ENCODE data around the gene XIRP2.

Gene XIRP2, protein sequence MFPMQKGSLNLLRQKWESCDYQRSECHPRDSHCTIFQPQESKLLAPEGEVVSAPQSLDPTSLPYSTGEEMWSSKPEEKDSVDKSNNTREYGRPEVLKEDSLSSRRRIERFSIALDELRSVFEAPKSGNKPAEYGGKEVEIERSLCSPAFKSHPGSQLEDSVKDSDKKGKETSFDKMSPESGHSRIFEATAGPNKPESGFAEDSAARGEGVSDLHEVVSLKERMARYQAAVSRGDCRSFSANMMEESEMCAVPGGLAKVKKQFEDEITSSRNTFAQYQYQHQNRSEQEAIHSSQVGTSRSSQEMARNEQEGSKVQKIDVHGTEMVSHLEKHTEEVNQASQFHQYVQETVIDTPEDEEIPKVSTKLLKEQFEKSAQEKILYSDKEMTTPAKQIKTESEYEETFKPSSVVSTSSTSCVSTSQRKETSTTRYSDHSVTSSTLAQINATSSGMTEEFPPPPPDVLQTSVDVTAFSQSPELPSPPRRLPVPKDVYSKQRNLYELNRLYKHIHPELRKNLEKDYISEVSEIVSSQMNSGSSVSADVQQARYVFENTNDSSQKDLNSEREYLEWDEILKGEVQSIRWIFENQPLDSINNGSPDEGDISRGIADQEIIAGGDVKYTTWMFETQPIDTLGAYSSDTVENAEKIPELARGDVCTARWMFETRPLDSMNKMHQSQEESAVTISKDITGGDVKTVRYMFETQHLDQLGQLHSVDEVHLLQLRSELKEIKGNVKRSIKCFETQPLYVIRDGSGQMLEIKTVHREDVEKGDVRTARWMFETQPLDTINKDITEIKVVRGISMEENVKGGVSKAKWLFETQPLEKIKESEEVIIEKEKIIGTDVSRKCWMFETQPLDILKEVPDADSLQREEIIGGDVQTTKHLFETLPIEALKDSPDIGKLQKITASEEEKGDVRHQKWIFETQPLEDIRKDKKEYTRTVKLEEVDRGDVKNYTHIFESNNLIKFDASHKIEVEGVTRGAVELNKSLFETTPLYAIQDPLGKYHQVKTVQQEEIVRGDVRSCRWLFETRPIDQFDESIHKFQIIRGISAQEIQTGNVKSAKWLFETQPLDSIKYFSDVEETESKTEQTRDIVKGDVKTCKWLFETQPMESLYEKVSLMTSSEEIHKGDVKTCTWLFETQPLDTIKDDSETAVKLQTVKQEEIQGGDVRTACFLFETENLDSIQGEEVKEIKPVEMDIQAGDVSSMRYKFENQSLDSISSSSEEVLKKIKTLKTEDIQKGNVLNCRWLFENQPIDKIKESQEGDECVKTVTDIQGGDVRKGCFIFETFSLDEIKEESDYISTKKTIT (N-terminal part only)

GRCh38 chr2:166888180-166888579, at the start of gene XIRP2:
Gene XIRP2 (plus strand): TSS chr2:166888480. CDS start chr2:166903483, 15,003 bp downstream.
- DNase-seq (ENCODE audit: low read depth in 2 of 2, low spot score in 1 of 2): no peak

GRCh38 chr2:166841152-166841551, 47.1 kb upstream of the XIRP2 start:
- no peak for DNase-seq (ENCODE audit: low read depth in 2 of 2, low spot score in 1 of 2)

DNA sequence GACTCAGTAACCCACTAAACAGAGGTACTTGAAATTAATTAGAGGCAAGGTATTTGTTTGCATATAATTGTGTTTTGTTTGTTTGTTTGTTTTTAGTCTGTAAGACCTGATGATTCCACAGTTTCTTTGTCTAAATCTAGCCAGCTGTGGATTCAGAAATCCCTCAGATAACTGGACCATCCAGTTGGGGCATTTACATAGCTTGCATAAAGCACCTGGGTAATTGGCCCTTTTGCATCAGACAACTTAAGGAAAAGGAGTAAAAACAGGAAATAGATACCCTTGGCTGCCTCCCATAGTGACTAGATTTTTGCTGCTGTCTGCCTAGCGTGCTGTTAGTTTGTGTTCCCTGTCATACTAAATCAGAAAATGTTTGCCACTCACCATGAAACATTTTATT, 46.6 kb upstream of the XIRP2 start:
- DNase-seq (ENCODE audit: low read depth in 2 of 2, low spot score in 1 of 2): no peak

DNA sequence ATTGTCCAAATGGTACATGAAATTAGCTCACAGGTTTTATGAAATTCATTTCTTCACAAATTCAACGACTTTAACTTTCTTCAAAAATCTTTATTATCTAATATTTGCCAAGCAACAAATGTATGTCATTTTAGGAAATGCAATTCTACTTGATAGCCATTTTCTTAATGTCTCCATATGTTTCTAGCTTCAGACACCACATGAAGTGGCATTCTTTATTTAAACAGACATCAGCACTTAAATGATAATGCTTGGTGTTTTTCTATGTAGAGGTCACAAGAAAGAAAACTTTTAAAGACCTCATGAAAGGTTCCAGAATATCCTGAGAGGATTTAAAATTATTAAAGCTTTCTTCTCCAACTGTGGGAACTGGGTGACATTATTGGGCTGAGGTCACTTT, 44.2 kb upstream of the XIRP2 start:
- no peak for DNase-seq (ENCODE audit: low read depth in 2 of 2, low spot score in 1 of 2)

GRCh38 chr2:166862468-166863132, 25.7 kb upstream of the XIRP2 start:
- no peak for DNase-seq (ENCODE audit: low read depth in 2 of 2, low spot score in 1 of 2)

GRCh38 chr2:166867874-166868514, 20.3 kb upstream of the XIRP2 start:
- no peak for DNase-seq (ENCODE audit: low read depth in 2 of 2, low spot score in 1 of 2)

- no peak for DNase-seq (ENCODE audit: low read depth in 2 of 2, low spot score in 1 of 2)
Measured at GRCh38 chr2:166870346-166870745, 17.9 kb upstream of the XIRP2 start.

DNA sequence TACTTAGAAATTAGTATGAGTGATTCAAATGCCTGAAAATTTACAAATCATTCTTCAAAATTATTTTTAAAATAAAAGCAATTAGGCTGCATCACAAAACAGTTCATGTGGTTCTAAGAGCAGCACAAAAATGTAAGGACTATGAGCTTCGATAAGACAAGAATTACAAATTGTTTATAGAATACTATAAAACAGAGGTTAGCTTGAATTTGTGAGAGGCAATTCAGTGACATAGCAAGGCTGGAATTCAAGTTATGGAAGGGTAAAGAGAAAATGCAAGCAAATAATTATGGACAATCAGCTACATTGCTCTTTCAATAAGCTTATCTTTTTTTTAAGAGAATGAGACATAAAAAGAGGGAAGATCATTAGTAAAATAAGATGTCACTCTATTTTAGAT, 7.1 kb upstream of the XIRP2 start:
- DNase-seq (ENCODE audit: low read depth in 2 of 2, low spot score in 1 of 2): no peak

DNA sequence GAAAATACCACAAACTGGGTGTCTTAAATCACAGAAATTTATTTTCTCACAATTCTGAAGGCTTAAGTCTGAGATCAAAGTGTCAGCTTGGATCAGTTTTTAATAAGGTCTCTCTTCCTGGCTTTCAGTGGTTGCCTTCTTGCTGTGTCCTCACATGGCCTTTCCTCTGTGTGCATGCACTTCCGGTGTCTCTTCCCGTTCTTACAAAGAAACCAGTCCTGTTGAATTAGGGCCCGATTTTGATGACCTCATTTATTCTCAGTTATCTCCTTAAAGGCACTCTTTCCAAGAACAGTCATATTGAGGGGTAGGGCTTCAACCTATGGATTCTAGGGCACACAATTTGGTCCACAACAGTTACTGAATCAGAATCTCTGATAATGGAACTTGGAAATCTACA, 5.4 kb upstream of the XIRP2 start:
- no peak for DNase-seq (ENCODE audit: low read depth in 2 of 2, low spot score in 1 of 2)

DNA sequence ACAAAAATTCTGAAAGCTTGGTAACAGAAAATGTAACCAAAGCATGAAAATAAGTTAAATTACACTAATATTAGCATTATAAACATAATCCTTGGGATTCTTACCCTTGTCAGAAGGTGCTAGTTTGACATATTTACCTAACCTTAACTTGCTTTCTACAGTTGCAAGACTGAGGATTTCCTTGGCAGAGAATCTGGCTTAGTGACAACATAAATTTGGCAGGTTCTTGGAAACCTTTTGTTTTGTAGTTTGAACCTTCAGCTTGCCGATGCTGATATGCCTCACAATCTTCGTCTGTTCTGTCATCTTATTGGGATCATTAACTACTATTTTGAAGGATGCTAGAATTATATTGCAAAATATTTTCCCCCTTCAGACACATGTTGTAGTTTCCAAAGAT, 3.4 kb downstream of the XIRP2 start:
- no peak for DNase-seq (ENCODE audit: low read depth in 2 of 2, low spot score in 1 of 2)

DNA sequence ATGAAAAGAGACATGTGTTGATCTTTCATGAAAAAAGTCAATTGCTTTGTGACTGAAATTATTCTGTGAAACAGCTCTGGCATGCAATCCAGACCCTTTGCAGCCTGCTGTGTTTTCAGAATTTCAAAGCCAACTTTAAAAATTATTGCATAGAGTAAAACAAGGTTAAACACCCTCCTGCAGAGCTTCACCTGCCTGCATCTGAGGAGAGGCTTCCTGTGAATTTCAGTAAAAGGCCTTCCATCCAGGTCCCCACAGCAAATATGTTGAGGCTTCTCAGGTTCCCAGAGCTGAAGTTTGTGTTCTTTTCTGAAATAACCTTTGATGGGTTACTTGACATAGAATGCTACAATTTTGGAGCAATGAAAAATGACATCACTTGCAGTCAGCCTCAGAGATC, 4.1 kb downstream of the XIRP2 start:
- DNase-seq (ENCODE audit: low read depth in 2 of 2, low spot score in 1 of 2): no peak

GRCh38 chr2:166895243-166895642, 7.0 kb downstream of the XIRP2 start:
- no peak for DNase-seq (ENCODE audit: low read depth in 2 of 2, low spot score in 1 of 2)

- DNase-seq (ENCODE audit: low read depth in 2 of 2, low spot score in 1 of 2): no peak
Measured at GRCh38 chr2:166897666-166898065, 9.4 kb downstream of the XIRP2 start.

DNA sequence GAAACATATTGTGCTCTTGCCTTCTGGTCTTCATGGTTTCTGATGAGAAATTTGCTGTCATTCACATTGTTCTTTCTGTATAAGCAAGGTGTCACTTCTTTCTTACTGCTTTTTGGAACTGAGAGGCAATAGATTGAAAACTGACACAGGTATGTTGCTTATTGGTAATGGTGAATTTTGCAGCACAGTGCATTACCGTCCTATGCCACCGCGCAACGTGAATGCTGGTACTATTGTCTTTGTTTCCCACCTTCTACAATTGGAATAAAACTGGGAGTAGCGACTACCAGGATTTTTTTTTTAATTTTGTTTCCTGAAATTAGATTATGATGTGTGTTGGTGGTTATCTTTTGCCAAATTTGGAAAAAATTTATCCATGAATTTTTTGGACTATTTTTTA, 11.4 kb downstream of the XIRP2 start:
- no peak for DNase-seq (ENCODE audit: low read depth in 2 of 2, low spot score in 1 of 2)

DNA sequence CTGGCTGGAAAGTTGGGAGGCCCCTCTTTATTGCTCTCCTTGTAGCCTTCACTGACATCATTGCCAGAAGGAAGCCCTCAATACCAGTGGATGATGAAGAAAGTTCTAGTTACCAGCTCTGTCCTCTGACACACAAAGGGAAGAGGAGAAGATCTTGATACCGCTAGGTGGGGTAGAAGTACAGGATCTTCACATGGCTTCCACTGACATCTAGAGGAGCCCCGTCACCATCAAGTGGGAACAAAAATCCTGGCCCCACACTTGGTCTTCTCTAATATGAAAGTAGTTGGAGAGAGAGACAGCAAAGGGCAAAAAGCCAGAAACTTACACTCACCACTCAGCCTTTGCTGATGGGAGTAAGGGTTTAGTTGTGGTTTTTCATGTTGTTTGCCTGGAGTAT, 12.4 kb downstream of the XIRP2 start:
- DNase-seq (ENCODE audit: low read depth in 2 of 2, low spot score in 1 of 2): no peak

DNA sequence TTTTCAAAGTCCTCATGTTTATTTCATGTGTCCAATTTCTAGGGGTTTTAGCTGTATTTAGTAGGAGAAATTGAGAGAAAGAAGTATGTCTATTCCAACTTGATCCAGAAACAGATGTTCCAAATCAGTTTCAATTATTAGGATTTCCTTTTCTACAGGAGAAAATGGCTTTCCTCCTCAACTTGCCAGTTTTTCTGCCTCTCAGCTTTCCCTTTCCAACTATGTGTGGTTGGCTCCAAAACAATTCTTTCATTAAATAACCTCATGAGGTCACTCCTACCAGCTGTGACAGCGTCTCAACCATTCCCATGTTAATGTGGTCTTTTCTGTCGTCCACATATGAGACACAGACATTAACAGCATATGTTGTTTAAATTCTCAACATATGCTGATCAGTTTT, 13.1 kb downstream of the XIRP2 start:
- no peak for DNase-seq (ENCODE audit: low read depth in 2 of 2, low spot score in 1 of 2)

DNA sequence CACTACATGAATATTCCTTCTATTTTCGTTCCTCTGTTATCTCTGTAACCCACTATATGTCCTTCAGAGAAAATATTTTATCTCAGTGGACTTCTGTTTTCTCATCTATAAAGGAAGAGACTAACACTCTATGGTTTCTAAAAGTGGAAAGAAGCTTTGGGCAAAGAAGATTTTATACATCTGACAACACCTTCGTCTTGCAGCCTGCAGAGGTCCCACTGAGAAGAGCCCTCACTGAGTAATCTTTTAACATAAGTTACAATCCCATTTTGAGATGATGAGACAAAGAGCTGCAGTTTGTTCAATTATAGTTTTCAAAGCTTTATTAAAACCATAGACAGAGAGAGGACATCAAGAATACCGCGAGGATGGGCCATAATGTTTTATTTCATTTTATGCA, 28.7 kb downstream of the XIRP2 start:
- DNase-seq (ENCODE audit: low read depth in 2 of 2, low spot score in 1 of 2): no peak

DNA sequence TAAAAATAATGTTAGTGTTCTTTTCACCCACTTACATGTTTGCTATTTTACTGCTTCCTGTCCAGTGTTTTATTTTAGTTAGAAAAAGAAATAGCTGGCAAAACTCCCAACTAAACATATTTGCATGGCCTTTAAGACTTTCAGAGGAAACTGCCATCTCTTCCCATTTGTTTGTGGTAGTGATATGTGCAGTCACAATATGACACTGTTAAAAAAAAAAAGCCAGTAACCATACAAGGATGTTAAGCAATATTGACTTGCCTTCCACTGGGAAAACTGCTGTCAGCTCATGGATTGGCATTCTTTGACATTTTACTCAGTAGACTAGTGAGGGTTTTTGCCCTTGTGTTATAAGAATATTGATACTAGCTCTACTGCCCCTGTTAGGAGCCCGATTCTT, 29.1 kb downstream of the XIRP2 start:
- no peak for DNase-seq (ENCODE audit: low read depth in 2 of 2, low spot score in 1 of 2)

DNA sequence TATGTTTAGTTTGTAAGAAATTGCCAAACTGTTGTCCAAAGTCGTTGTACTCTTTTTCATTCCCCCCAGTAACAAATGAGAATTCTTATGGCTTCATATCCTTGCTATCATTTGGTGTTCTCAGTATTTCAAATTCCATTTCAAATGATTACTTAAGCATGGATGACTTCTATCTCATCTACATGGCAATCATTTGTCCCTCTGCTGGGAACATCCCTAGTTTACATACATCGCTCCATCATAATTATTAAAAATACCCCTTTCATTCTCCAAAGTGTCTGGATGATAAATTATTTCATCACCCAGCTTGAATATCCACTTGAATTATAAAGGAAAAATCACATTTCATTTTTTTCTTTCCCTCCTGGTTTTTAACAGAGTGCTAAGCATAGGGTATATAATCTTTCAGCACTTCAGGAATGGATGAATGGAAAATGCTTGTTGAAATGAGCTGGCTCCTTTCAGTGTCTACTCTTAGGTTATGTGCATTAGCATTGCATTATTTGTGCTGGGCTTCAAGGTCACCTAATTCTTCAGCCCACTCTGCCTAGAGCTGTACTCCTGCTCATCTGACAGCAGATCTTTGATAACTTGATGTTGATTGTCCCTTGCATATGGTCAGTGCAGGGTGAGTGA, 33.1 kb downstream of the XIRP2 start:
- no peak for DNase-seq (ENCODE audit: low read depth in 2 of 2, low spot score in 1 of 2)

DNA sequence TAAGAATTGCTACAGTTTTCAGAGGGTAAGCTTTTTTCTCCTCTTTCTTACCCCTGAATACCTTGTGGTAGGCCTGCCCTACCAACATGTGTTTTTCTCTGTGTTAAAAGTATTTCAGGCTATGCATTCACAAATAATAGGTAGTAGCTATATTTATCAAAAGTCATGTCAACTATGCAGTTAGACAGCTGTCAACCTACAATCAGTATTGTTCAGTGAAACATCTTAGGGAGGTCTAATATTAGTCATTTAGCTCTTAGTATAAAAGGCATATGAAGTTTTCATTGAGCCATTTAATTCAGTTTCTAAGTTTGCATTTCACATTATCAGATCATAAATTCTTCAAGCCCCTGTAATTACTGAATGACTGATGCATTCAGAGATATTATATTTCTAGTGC, 36.7 kb downstream of the XIRP2 start:
- DNase-seq (ENCODE audit: low read depth in 2 of 2, low spot score in 1 of 2): no peak

Measured in stimulated activated CD8-positive, alpha-beta memory T cell treated with anti-CD3 and anti-CD28 coated beads, Interleukin-4, amount 100 ng/mL, for 4 hours (primary cell).